Measurements from ENCODE around the gene GOLM1.
"Not testable (repeated sequence)": the region's sequence is repeated elsewhere in the genome, so short reads cannot be mapped to it uniquely, and the experiment has no call there.

GOLM1 gene

GRCh38 chr9:86079865-86080469, 19.4 kb downstream of the GOLM1 start:
- DNase-seq, result no peak

DNA sequence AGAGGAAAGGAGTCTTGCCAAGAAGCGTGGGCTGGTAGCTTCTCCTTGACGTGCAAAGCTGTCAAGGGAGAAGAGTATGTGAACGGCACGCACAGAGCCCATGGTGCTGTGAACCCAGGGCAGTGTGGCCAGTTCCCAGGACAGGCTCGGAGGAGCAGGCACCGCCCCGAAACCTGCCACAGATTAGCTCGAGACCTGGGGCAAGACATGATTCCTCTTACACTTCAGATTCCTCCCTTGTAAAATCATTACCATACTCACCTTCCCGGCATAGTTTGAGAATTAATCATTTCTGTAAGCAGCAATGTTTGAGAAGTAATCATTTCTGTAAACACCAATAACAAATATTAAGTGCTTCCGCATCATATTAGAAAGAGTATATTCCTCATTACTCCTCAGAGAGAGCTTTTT, 19.9 kb downstream of the GOLM1 start:
- DNase-seq, result no peak

GRCh38 chr9:86078731-86079130, 20.6 kb downstream of the GOLM1 start:
- no peak for DNase-seq

DNA sequence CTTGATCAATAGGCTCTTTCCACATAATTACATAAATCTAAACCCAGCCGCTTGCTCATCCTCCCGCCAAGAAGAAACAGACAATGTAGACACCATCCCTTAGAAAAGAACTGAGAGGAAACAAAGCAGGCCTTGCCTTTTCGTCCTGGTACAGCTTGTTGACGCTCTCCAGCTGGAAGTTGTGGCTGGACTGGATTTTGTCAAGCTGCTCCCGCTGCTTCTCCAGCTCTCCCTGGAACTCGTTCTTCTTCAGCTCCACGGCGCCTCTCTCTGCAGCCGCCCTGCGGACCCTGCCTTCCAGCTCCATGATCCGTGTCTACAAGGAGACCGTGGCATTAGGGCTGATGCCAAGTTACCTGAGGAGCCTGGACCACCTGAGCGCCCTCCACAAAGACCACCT, 22.1 kb downstream of the GOLM1 start:
- no peak for DNase-seq

- DNase-seq, result no peak
Measured at GRCh38 chr9:86075132-86076109, 23.9 kb downstream of the GOLM1 start.

- no peak for DNase-seq
Measured at GRCh38 chr9:86073839-86074238, 25.5 kb downstream of the GOLM1 start.

DNA sequence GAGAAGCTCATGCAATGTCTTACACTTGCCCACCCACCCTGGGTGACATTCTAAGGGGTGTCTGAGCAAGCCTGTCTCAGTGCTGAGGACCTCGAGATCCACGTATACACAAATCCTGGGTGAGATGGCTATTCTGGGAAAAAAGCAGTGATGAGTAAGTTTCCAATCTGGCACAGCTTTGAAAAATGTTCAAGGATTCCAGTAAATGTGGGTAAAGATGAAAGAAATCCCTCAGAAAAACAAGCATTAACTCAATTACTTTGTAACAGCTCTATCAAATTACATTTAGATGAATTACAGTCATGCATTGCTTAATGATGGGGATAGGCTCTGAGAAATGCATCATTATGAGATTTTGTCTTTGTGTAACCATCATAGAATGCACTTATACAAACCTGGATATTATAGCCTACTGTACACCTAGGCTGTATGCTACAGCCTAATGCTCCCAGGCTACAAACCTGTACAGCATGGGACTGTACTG, 26.9 kb downstream of the GOLM1 start:
- no peak for DNase-seq

GRCh38 chr9:86069206-86069869, 30.0 kb downstream of the GOLM1 start:
- DNase-seq, result no peak

- DNase-seq, result no peak
Measured at GRCh38 chr9:86064220-86064619, 35.1 kb downstream of the GOLM1 start.

DNA sequence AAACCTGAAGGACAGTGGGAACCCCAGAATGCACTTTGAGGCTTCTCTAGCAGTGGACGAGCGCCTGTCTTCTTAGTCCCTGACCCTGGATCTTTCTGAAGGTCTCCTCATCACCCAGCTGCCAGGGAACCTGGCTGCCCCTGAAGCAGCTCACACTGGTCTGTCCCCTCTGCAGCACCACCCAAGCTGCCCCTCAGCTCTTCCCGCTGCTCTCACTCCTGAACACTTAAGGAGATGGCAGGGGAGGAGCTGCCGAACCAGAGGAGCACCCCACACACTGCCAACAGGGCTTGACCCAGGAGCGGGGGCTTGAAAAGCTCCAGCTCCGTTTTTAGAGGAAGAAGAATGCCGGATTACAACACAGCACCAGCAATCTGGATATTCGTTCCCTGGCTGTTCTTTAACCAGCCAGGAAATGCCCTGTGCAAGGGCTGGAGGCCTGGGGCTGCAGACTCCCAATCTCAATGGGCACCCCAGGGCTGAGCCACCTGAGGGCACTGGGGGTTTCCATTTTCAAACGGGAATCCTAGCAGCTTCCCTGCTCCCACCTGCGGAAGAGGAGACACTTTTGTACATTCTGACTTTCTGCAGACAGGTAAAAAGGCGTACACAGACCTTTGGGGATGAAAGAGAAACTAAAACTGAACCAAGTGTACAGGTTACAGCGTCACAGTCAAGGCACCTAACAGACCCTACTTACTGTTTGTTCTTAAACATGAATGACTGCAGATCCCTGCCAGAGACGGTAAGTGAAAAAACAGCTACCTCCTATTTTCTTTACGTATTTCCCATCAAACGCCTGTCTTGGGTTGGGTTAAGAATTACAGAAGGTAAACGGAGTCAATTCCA, 36.3 kb downstream of the GOLM1 start:
- DNase-seq, result no peak

DNA sequence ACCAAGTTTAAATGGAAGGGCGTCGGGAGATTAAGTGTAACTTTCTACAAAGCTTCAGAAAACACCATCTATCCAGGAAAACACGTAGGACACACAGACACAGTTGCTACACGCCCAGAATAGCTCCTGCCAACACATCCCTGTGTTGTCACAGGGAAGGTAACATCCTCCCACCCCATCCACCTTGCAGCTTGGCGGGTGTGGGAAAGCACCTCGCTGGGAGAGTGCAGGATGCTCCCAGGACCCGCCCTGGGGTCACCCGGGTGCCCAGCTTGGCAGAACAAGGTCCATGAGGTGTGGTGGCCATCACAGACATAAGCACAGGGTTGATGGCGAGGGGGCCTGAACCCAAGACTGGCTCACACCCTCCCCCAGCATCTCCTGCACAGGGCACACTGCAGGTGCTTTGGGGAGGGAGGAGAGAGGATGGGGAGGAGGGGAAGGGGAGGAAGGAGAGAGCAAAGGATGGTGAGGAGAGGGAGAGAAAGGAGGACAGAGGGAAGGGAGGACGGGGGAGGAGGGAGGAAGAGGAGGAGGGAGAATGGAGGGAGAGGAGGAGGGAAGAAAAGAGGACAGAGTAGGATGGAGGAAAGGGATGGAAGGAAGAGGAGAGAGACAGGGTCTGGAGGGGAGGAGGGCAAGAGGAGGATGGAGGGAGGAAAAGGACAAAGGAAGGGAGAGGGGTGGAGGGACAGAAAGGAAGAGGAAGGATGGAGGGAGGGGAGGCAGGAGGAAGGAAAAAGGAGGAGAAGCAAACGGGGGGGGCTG, 37.2 kb downstream of the GOLM1 start:
- no peak for DNase-seq

DNA sequence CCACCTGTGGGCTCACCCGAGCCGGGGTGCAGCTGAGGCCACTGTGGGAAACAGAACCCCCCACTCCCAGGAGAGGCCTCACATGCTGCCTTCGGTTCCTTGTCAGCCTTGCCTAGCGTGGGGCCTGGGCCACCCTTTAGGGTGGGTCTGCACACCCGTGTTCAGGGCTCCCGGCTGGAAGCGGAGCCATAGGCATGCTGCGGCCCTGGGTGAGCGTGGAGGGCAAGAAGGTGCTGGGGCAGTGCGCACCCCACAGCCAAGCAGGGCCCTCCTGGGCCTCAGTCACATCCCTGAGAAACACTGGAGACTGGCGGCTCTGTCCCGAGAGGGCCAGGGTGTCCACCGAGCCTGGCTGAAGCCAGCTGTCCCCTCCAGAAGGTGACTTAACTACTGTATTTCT, 41.9 kb downstream of the GOLM1 start:
- DNase-seq, result no peak

DNA sequence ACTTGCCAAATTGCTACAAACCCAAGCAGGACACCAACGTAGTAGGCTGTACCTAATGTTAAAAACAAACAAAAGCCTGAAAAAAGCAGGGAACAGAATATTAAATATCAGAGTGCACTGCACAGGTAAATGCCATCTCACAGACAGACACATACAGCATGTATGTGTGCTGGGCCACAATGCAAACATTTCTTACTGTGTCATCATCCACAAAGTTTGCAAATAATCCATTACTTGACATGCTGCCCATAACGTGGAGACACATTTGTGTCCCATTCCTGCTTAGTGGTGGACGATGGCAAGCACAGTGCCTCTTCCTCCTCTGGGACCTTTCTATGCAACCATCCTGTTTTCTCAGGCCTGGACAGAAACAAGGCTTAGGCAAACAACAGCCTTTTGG, 44.7 kb downstream of the GOLM1 start:
- DNase-seq, result no peak

DNA sequence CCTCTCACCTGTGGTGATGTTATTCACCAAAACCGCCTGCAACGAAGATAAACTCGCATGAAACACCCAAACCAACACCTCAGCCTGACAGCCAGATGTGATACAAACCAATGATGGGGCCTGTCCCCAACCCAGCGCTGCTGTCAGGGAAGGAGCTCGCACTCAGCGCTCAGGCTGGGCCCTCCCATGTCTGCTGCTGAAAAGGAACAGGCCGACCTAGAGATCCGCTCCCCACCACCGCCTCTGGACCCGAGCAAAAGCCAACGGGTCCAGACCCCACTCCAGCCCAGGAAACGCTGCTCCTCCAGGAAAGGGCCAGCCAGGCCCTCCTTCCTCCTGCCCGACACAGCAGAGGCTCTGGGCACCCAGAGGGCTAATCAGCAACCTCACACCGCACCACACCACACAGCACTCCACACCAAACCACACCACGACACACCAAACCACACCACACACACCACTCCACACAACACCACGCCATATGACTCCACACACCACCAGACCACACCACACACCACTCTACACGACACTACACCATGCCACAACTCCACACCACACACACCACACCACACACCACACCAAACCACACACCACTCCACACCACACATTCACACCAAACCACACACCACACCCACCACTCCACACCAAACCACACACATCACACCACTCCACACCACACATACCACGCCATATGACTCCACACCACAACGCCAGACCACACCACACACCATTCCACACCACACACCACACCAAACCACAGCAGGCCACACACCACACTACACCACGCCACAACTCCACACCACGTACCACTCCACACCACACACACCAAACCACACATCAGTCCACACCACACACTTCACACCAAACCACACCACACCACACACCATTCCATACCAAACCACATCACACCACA, 46.5 kb downstream of the GOLM1 start:
- no peak for DNase-seq

- DNase-seq, result not testable (repeated sequence)
Measured at GRCh38 chr9:86048018-86048742, 51.2 kb downstream of the GOLM1 start.

DNA sequence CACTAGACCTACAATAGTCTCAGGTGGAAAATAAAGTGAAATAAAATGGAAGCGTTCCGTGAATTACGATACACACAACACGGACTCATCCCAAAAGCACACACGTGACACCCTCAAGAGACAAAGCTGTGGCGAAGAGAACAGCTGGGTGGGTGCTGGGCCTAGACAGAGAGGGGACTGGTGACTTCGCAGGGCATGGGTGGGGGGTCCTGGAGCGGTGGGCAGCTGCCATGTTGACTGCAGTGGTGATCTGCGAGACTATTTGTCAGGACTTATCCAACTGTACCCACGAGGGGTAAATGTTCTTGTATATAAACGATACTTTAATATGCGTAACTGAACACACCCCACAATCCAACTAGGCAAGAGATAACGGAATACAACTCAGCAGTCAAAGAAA, 52.0 kb downstream of the GOLM1 start:
- no peak for DNase-seq

DNA sequence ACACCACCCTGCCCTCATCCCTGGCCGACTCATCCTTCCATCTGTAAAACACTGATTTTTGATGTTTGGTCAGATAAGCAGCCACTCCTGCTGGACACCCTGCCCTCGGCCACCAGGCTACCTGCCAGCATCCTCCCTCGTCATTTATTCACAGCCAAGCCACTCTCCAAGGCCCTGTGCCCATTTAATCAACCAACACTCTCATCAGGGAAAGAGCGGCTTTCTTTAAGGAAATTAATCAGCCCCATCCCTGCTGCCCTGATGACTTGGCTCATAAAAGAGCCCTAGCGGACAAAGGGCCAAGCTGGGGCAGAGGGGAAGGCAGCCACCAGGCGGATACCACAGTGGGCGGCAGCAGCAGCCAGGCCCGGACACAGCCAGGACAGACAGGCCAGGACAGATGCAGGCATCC, 52.4 kb downstream of the GOLM1 start:
- no peak for DNase-seq

DNA sequence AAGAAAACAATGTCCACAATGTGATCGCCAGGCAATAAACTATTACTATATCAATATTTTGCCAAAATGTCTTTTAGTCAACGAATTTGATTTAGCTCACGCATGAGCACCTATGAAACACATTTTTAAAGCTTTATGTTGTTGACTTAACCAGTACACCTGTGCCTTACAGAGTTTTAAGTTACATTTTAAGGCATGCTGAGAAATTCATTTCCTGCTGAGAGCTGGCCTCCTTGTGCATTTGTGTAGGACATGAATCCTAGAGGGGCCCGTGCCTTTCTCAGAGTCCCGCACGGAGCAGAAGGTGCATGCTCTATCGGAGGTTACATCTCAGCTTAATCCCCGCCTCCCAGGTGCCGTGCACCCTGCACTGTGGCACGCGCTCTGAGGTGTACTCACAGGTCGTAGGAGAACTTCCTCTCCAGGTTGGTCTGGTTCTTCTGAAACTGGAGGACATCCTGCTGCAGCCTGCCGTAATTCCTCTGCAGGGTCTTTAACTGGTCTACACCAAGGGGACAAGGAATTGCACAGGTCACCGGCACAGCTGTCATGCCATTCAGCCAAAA, 53.2 kb downstream of the GOLM1 start:
- DNase-seq, result no peak

- no peak for DNase-seq
Measured at GRCh38 chr9:86045654-86046053, 53.7 kb downstream of the GOLM1 start.

DNA sequence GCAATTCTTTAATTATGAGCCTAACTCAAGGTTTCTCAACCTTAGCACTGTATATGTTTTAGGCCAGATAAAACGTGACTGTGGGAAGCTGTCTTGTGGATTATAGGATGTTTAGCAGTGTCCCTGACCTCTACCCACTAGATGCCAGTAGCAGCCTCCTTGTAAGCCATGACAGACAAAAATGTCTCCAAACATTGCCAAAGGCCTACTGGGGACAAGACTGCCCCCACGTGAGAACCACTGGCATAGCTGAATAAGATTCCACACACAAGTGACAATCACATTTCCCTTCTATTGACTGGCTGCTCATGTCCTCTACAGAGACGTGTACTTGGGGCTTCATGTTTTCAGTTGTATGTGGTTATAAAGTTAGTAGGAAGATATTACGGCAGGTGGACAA, 55.4 kb downstream of the GOLM1 start:
- no peak for DNase-seq
